Ectodermal cell (in vitro differentiated cells): Measurements from ENCODE around the gene FMN2.

Source experiments
- H3K27ac ChIP-seq: 2 replicates; pipeline ENCODE4 v1.7.0; 2013; ENCODE audit warnings: mild to moderate bottlenecking, low read depth, low read length; ENCODE audit not compliant: insufficient read depth, poor library complexity, severe bottlenecking
- H3K27me3 ChIP-seq: 2 replicates; pipeline ENCODE4 v1.7.0; 2013; ENCODE audit warnings: mild to moderate bottlenecking, low read length; ENCODE audit not compliant: insufficient read depth, control insufficient read depth, poor library complexity, severe bottlenecking
- H3K36me3 ChIP-seq: one replicate; pipeline ENCODE4 v1.7.0; 2013; ENCODE audit warnings: low read length; ENCODE audit not compliant: control insufficient read depth, insufficient read depth
- H3K4me1 ChIP-seq: one replicate; pipeline ENCODE4 v1.7.0; 2013; ENCODE audit warnings: low read length; ENCODE audit not compliant: control insufficient read depth, insufficient read depth
- H3K4me3 ChIP-seq: 2 replicates; pipeline ENCODE4 v1.7.0; 2013; ENCODE audit warnings: low read depth, low read length, control low read depth; ENCODE audit not compliant: insufficient read depth
- H3K9me3 ChIP-seq: 2 replicates; pipeline ENCODE4 v1.7.0; 2013; ENCODE audit warnings: mild to moderate bottlenecking, low read length, moderate library complexity; ENCODE audit not compliant: control insufficient read depth
- WGBS, 2 experiments: methylation state at CpG; one replicate each; pipeline ENCODE4 v1.1.7; 2013; ENCODE audit warnings: missing lambda C conversion rate in 2 of 2; 5-methylcytosine and 5-hydroxymethylcytosine counted together

The FMN2 gene

GRCh38 chr1:240239309-240239708 is 147.6 kb downstream of the FMN2 start:
- Histone ChIP-seq H3K36me3 (no peaks in the 10 kb centered on the region), H3K27me3 (no peaks in the 10 kb centered on the region), H3K9me3 (no peaks in the 10 kb centered on the region)

GRCh38 chr1:240241278-240241677 is 149.6 kb downstream of the FMN2 start:
- 100% methylated on average over 1 of the region's 3 CpGs for WGBS, 2 experiments
- Histone ChIP-seq H3K27me3 (no peaks in the 10 kb centered on the region), H3K27ac (no peak overlapping the region), H3K36me3 (no peaks in the 10 kb centered on the region), H3K4me1 (no peaks in the 10 kb centered on the region), H3K9me3 (no peaks in the 10 kb centered on the region), H3K4me3 (no peak overlapping the region)

More at GRCh38 chr1:240239309-240239708, 147.6 kb downstream of the FMN2 start:
- H3K4me3 ChIP-seq: no peak overlapping the region
- H3K27ac ChIP-seq: no peak overlapping the region
- H3K4me1 ChIP-seq: no peaks in the 10 kb centered on the region

GRCh38 chr1:240242601-240243144 is 151.0 kb downstream of the FMN2 start:
- Histone ChIP-seq H3K9me3 (no peaks in the 10 kb centered on the region), H3K27me3 (no peaks in the 10 kb centered on the region), H3K36me3 (no peaks in the 10 kb centered on the region), H3K4me3 (no peak overlapping the region), H3K27ac (no peak overlapping the region), H3K4me1 (no peaks in the 10 kb centered on the region)
- 84 to 95% methylated on average over 4 to 5 of the region's 5 CpGs for WGBS, 2 experiments

- no peak overlapping the region for H3K27ac ChIP-seq
- no peaks in the 10 kb centered on the region for H3K4me1 ChIP-seq
- H3K9me3 ChIP-seq: no peaks in the 10 kb centered on the region
- no peaks in the 10 kb centered on the region for H3K36me3 ChIP-seq
- 86 to 89% methylated on average over 3 of the region's 3 CpGs for WGBS, 2 experiments
- no peak overlapping the region for H3K4me3 ChIP-seq
- H3K27me3 ChIP-seq: no peaks in the 10 kb centered on the region
Observed at GRCh38 chr1:240244968-240245628, 153.4 kb downstream of the FMN2 start.

GRCh38 chr1:240245629-240246020 is 153.9 kb downstream of the FMN2 start:
- Histone ChIP-seq H3K27ac (no peak overlapping the region), H3K9me3 (no peaks in the 10 kb centered on the region), H3K27me3 (no peaks in the 10 kb centered on the region), H3K36me3 (no peaks in the 10 kb centered on the region), H3K4me3 (no peak overlapping the region), H3K4me1 (no peaks in the 10 kb centered on the region)
- 81 to 84% methylated on average over 6 of the region's 6 CpGs for WGBS, 2 experiments

- Histone ChIP-seq H3K9me3 (no peaks in the 10 kb centered on the region), H3K27ac (no peak overlapping the region), H3K4me1 (no peaks in the 10 kb centered on the region), H3K27me3 (no peaks in the 10 kb centered on the region), H3K36me3 (no peaks in the 10 kb centered on the region), H3K4me3 (no peak overlapping the region)
- WGBS, 2 experiments: 92 to 97% methylated on average over 2 to 3 of the region's 3 CpGs
Observed at GRCh38 chr1:240247899-240248298, 156.2 kb downstream of the FMN2 start.

GRCh38 chr1:240254006-240254405 is 162.3 kb downstream of the FMN2 start:
- no peaks in the 10 kb centered on the region for H3K36me3 ChIP-seq
- H3K27ac ChIP-seq: no peak overlapping the region
- no peaks in the 10 kb centered on the region for H3K4me1 ChIP-seq
- no peaks in the 10 kb centered on the region for H3K27me3 ChIP-seq
- WGBS, 2 experiments: 92 to 96% methylated on average over 5 of the region's 5 CpGs
- H3K4me3 ChIP-seq: no peak overlapping the region
- H3K9me3 ChIP-seq: no peaks in the 10 kb centered on the region

- Histone ChIP-seq H3K36me3 (no peaks in the 10 kb centered on the region), H3K4me1 (no peaks in the 10 kb centered on the region), H3K4me3 (no peak overlapping the region), H3K27me3 (no peaks in the 10 kb centered on the region), H3K9me3 (no peaks in the 10 kb centered on the region), H3K27ac (no peak overlapping the region)
- 93 to 94% methylated on average over 11 of the region's 11 CpGs for WGBS, 2 experiments
Observed at GRCh38 chr1:240254778-240255291, 163.2 kb downstream of the FMN2 start.

- WGBS, 2 experiments: 92 to 96% methylated on average over 3 of the region's 3 CpGs
- no peaks in the 10 kb centered on the region for H3K36me3 ChIP-seq
Observed at GRCh38 chr1:240255922-240256321, 164.2 kb downstream of the FMN2 start.

GRCh38 chr1:240256836-240257503 is 165.3 kb downstream of the FMN2 start:
- Histone ChIP-seq H3K4me1 (no peaks in the 10 kb centered on the region), H3K36me3 (no peaks in the 10 kb centered on the region), H3K9me3 (no peaks in the 10 kb centered on the region), H3K4me3 (no peak overlapping the region), H3K27ac (no peak overlapping the region), H3K27me3 (no peaks in the 10 kb centered on the region)
- 92 to 93% methylated on average over 3 to 4 of the region's 4 CpGs for WGBS, 2 experiments

More at GRCh38 chr1:240255922-240256321, 164.2 kb downstream of the FMN2 start:
- no peaks in the 10 kb centered on the region for H3K9me3 ChIP-seq
- no peak overlapping the region for H3K27ac ChIP-seq
- H3K4me1 ChIP-seq: no peaks in the 10 kb centered on the region
- H3K4me3 ChIP-seq: no peak overlapping the region
- no peaks in the 10 kb centered on the region for H3K27me3 ChIP-seq
